Pancreas (tissue), 10 donors: ENCODE data around the gene PLK2. TPM values are rescaled to one million over a fixed set of nuclear protein-coding genes. Genes with fewer than 3 reads are reported as not detected.

ENCODE experiments used
- ATAC-seq, 4 donors: fragments of 200-7000 bp; cut with Tn5 transposase; one replicate each; pipeline versions ENCODE4 v1.8.0 to v1.9.1; 2020; ENCODE audit warnings: mild to moderate bottlenecking in 4 of 4, moderate library complexity in 4 of 4
- DNase-seq, 6 donors: peaks; one replicate each; pipeline ENCODE4 v3.0.0-alpha.2; 2020
- FAIRE-seq: peaks from 2 replicates; lab custom pipeline; 2012; peaks lifted over from hg19 to GRCh38; lab: Jason Lieb, UNC
- H3K27ac ChIP-seq, 4 donors: fragments of 200-600 bp; sonication (generic); 1 replicate in 3 of 4; 2 replicates in 1 of 4; pipeline versions ENCODE4 v1.5.0 to v1.8.0; 2020
- H3K27me3 ChIP-seq, 4 donors: fragments of 200-600 bp; one replicate each; pipeline ENCODE4 v1.8.0; 2021
- H3K36me3 ChIP-seq, 3 donors: fragments of 200-600 bp; sonication (generic) in 1 of 3; one replicate each; pipeline versions ENCODE4 v1.5.0 to v1.8.0; 2020 to 2021
- H3K4me1 ChIP-seq, 3 donors: fragments of 200-600 bp; one replicate each; pipeline ENCODE4 v1.8.0; 2021
- H3K4me3 ChIP-seq, 4 donors: fragments of 200-600 bp; sonication (generic) in 2 of 4; one replicate each; pipeline versions ENCODE4 v1.5.0 to v1.8.0; 2020 to 2021
- H3K9me3 ChIP-seq, 4 donors: fragments of 200-600 bp; one replicate each; pipeline ENCODE4 v1.8.0; 2021
- WGBS, 2 donors: extraction: QIAGEN DNeasy Blood & Tissue Kit; methylation state at CpG; one replicate each; pipeline ENCODE4 v1.1.7; 2013; 5-methylcytosine and 5-hydroxymethylcytosine counted together
- intact Hi-C, 3 donors: fragments of 100-400 bp; cut with DNase I; formaldehyde crosslinking; loops; one replicate each; pipeline versions ENCODE4 v1.11.1 to v1.14.2; 2022
- polyA plus RNA-seq, 2 donors: library from polyadenylated mRNA; stranded (reverse); fragments of 200-250 nt; gene quantifications; one replicate each; pipeline ENCODE4 v1.2.3, GENCODE V29; 2013
- total RNA-seq, 6 donors: library from RNA; stranded (reverse); fragmentation: NEBNext Ultra II Directional in 4 of 6; extraction: Animal tissue kit (Norgen Biotek cat#: 25700) in 4 of 6; gene quantifications; one replicate each; pipeline versions ENCODE4 v1.2.1 to v1.2.4, GENCODE V29; 2021 to 2023
- TF ChIP-seq, protein P1 (sequence below), 4 donors: fragments of 200-600 bp; sonication (generic) in 3 of 4; IDR thresholded peaks; one replicate each; pipeline versions ENCODE4 v1.5.0 to v1.8.0; 2021; ENCODE audit warnings: antibody characterized with exemption in 4 of 4
- donor health status: healthy with polysubstance abuse.
- donor health status: DM: no; HTN: no; CAD: no; lungs with moderate emphysema.
- donor health status: DM: no; HTN: no; CAD: no.
- donor health status: control.
- donor health status: control.
- donor health status: Bipolar disorder and iron deficiency.
- donor health status: DM: yes; HTN: yes; CAD: no.
- donor health status: DM: no; HTN: no; CAD: no.
- donor health status: DM: no; HTN: no; CAD: no.
- donor health status: DM: yes; HTN: yes; CAD: no.

Gene PLK2
- total and polyA plus RNA-seq, 8 donors: 16.2 to 47.8 (median 25.6) TPM

DNA sequence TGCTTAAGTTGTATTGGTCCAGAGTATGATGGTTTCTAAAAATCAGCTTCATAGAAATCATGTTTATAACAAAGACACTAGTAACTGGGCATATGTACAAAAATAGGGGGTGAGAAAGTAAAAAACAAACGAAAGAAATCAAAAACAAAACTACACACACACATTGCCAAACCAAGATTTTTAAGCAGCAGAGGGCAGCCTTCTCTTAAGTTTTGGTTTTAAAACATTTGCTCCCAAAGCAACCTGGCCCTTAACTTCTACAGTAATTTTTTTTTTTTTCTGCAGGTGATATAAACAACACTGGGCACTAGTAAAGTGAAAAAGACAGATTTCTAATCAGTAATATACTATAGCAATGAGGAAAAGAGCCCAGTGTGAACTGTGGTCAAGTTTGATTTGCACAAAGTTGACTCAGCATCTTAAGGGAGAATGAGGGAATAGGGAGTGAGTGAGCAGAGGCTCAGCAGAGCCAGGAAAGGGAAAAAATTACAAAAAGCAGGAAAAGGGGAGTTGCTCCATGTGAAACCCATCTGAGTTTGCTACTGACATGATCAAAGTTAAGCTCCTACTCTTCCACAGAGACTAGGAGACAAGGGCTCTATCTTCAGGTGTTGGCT is 18.0 kb upstream of the PLK2 start:
- 12% methylated on average over 1 of the region's 1 CpG for WGBS, 2 donors
- Histone ChIP-seq H3K27me3 (no peaks in the 10 kb centered on the region), H3K4me3 (no peak overlapping the region), H3K36me3 (no peaks in the 10 kb centered on the region), H3K27ac (no peak overlapping the region), H3K9me3 (no peaks in the 10 kb centered on the region), H3K4me1 (no peaks in the 10 kb centered on the region)
- DNase-seq (no peak), FAIRE-seq (no peak), ATAC-seq (peak in 2 of 4 donors; percentile 35 to 36)
- TF ChIP-seq, protein P1, sequence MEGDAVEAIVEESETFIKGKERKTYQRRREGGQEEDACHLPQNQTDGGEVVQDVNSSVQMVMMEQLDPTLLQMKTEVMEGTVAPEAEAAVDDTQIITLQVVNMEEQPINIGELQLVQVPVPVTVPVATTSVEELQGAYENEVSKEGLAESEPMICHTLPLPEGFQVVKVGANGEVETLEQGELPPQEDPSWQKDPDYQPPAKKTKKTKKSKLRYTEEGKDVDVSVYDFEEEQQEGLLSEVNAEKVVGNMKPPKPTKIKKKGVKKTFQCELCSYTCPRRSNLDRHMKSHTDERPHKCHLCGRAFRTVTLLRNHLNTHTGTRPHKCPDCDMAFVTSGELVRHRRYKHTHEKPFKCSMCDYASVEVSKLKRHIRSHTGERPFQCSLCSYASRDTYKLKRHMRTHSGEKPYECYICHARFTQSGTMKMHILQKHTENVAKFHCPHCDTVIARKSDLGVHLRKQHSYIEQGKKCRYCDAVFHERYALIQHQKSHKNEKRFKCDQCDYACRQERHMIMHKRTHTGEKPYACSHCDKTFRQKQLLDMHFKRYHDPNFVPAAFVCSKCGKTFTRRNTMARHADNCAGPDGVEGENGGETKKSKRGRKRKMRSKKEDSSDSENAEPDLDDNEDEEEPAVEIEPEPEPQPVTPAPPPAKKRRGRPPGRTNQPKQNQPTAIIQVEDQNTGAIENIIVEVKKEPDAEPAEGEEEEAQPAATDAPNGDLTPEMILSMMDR (IDR thresholded peaks at IDR 0.05): peak in 1 of 4 donors; percentile 5
- intact Hi-C loops: no loop called here

DNA sequence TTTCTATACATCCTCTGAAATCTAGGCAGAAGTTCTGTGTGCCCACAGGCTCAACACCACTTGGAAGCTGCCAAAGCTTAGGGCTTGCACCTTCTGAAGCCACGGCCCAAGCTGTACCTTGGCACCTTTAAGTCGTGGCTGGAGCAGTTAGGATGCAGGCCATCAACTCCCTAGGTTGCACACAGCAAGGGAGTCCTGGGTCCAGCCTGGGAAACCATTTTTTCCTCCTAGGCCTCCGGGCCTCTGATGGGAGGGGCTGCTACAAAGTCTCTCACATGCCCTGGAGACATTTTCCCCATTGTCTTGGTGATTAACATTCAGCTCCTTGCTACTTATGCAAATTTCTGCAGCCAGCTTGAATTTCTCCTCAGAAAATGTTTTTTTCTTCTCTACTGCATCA is 15.5 kb upstream of the PLK2 start:
- TF ChIP-seq, protein P1 (IDR thresholded peaks at IDR 0.05): no peak
- H3K4me3 ChIP-seq: no peak overlapping the region
- ATAC-seq (no peak), FAIRE-seq (no peak), DNase-seq (no peak)
- no peaks in the 10 kb centered on the region for H3K36me3 ChIP-seq
- H3K9me3 ChIP-seq: no peaks in the 10 kb centered on the region
- intact Hi-C loops: no loop called here
- no peaks in the 10 kb centered on the region for H3K4me1 ChIP-seq
- no peaks in the 10 kb centered on the region for H3K27me3 ChIP-seq
- H3K27ac ChIP-seq: no peak overlapping the region
- 68 to 82% methylated on average over 3 of the region's 3 CpGs for WGBS, 2 donors

DNA sequence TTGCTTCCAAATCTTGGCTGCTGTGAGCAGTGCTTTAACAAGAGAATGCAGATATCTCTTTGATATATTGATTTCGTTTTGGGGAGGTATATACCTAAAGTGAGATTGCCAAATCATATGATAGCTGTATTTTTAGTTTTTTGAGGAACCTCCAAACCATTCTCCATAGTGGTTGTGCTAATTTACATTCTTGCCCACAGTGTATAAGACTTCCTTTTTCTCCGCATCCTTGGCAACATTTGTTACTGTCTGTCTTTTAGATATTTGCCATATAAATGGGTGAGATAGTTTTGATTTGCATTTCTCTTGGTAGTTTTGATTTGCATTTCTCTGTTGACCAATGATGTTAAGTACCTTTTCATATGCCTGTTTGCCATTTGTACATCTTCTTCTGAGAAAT is 10.0 kb upstream of the PLK2 start:
- ATAC-seq: no peak

DNA sequence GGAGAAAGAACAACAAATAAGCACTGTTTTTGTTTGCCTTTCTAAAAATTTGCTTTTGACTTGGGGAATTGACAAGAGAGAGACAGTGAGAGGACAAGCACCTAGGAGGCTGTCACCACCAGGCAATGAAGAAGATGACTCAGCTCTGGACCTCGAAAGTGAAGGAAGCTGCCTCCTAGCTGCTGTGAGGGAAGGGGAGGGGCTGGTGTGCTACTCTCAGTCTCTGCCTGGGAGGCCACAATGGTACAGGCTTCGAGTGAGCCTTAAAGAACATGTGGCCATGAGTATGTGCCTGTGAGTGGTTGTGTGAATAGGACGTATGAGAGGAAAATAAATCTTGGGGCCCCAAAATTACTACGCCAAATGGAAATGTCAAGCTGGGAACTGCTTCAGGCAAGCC is 7.1 kb upstream of the PLK2 start:
- ATAC-seq: peak in 3 of 4 donors; percentile 20 to 58 (median 46)
- Histone ChIP-seq H3K27me3 (no peaks in the 10 kb centered on the region), H3K36me3 (no peaks in the 10 kb centered on the region), H3K4me1 (peaks cover 2 to 7% (median 6%) of the 10 kb centered on the region in 3 donors), H3K27ac (no peak overlapping the region), H3K4me3 (no peak overlapping the region), H3K9me3 (no peaks in the 10 kb centered on the region)
- intact Hi-C loops: loop anchor here in 2 of 3 donors (10.0 kb wide), 4 partner anchors 682 to 1172 kb away; no protein-coding TSS in a partner anchor
- WGBS, 2 donors: 45 to 52% methylated on average over 4 of the region's 4 CpGs
- TF ChIP-seq, protein P1 (IDR thresholded peaks at IDR 0.05): no peak
- DNase-seq: no peak
- no peak for FAIRE-seq

More for the DNA sequence above, 10.0 kb upstream of the PLK2 start:
- 70 to 71% methylated on average over 2 of the region's 2 CpGs for WGBS, 2 donors
- no peak for FAIRE-seq
- Histone ChIP-seq H3K36me3 (no peaks in the 10 kb centered on the region), H3K4me3 (no peak overlapping the region), H3K27ac (no peak overlapping the region), H3K27me3 (no peaks in the 10 kb centered on the region), H3K4me1 (no peaks in the 10 kb centered on the region), H3K9me3 (no peaks in the 10 kb centered on the region)
- TF ChIP-seq, protein P1 (IDR thresholded peaks at IDR 0.05): no peak
- intact Hi-C loops: loop anchor here in 2 of 3 donors (10.0 kb wide), 4 partner anchors 685 to 1175 kb away; no protein-coding TSS in a partner anchor
- no peak for DNase-seq
